Activated CD4-positive, alpha-beta T cell treated with anti-CD3 and anti-CD28 coated beads, Interleukin-2, Interleukin-4, amounts not matched to agents 100 ng/mL and 50 ng/mL, durations not matched to agents 16 hours and 8 hours (primary cell): ENCODE results near the gene RPL37.
"Not testable (repeated sequence)": the region's sequence is repeated elsewhere in the genome, so short reads cannot be mapped to it uniquely, and the experiment has no call there.

Experiments
- DNase-seq: peaks from one replicate; pipeline ENCODE4 v3.0.0-alpha.2; 2020; ENCODE audit warnings: low spot score

RPL37 gene

GRCh38 chr5:40834849-40835787 is at the start of gene RPL37:
Gene RPL37 (minus strand): TSS chr5:40835222. CDS start chr5:40835185, 37 bp downstream.
- DNase-seq: peak; percentile 97

GRCh38 chr5:40883051-40883450 is 48.0 kb upstream of the RPL37 start:
- DNase-seq: not testable (repeated sequence)

- no peak for DNase-seq
Measured at GRCh38 chr5:40882291-40882690, 47.3 kb upstream of the RPL37 start.

- peak; percentile 7 for DNase-seq
Measured at GRCh38 chr5:40879163-40879942, 44.3 kb upstream of the RPL37 start.

GRCh38 chr5:40877371-40877988 is 42.5 kb upstream of the RPL37 start:
- peak; percentile 3 for DNase-seq

- no peak for DNase-seq
Measured at GRCh38 chr5:40875958-40876357, 40.9 kb upstream of the RPL37 start.

- DNase-seq: no peak
Measured at GRCh38 chr5:40873286-40873880, 38.4 kb upstream of the RPL37 start.

- DNase-seq: not testable (repeated sequence)
Measured at GRCh38 chr5:40872253-40872652, 37.2 kb upstream of the RPL37 start.

- DNase-seq: no peak
Measured at GRCh38 chr5:40871177-40871576, 36.2 kb upstream of the RPL37 start.

- no peak for DNase-seq
Measured at GRCh38 chr5:40869384-40869783, 34.4 kb upstream of the RPL37 start.

GRCh38 chr5:40866844-40867243 is 31.8 kb upstream of the RPL37 start:
- DNase-seq: no peak

- not testable (repeated sequence) for DNase-seq
Measured at GRCh38 chr5:40865004-40865403, 30.0 kb upstream of the RPL37 start.

GRCh38 chr5:40860711-40861110 is 25.7 kb upstream of the RPL37 start:
- no peak for DNase-seq

- DNase-seq: no peak
Measured at GRCh38 chr5:40853632-40854192, 18.7 kb upstream of the RPL37 start.

- DNase-seq: no peak
Measured at GRCh38 chr5:40847525-40847924, 12.5 kb upstream of the RPL37 start.

- no peak for DNase-seq
Measured at GRCh38 chr5:40846371-40846770, 11.3 kb upstream of the RPL37 start.

- DNase-seq: no peak
Measured at GRCh38 chr5:40844565-40844964, 9.5 kb upstream of the RPL37 start.

- no peak for DNase-seq
Measured at GRCh38 chr5:40842351-40842750, 7.3 kb upstream of the RPL37 start.

- no peak for DNase-seq
Measured at GRCh38 chr5:40841068-40841805, 6.2 kb upstream of the RPL37 start, which contains the start of gene CARD6. Gene CARD6 (plus strand): TSS chr5:40841367. CDS start chr5:40841383, 16 bp downstream.

- DNase-seq: no peak
Measured at GRCh38 chr5:40838086-40838485, 3.1 kb upstream of the RPL37 start.

GRCh38 chr5:40834391-40834848 is 602 bp downstream of the RPL37 start:
- peak; percentile 39 for DNase-seq
